ENCODE data around the gene VRTN. TPM values are rescaled to one million over a fixed set of nuclear protein-coding genes. Genes with fewer than 3 reads are reported as not detected.

Gene VRTN
- total and polyA plus RNA-seq, 2 of the 8 experiments (the other 6 are each of a cell fraction or from before 2014, with no cell fraction given) = 133 to 148 TPM

DNA sequence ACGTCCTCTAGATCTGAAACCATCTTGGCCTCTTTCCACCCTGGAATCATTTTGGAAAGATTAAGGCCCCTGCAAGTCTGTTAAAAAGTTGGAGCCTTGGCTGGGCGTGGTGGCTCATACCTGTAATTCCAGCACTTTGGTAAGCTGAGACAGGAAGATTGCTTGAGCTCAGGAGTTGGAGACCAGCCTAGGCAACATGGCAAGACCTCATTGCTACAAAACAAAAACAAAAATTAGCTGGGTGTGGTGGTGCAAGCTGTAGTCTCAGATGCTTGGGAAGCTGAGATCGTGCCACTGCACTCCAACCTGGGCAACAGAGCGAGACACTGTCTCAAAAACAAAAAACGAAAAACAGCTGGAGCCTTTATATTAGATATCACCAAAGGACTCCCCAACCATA is 34.7 kb upstream of the VRTN start:
- Histone ChIP-seq H3K4me3 (ENCODE audit: extremely low read depth in 1 of 4, insufficient read depth in 2 of 4, low read depth in 3 of 4, low read length in 4 of 4) (no peak overlapping the region), H3K9ac (replicated peaks in 1 of 4; ENCODE audit: extremely low read depth in 1 of 4, low read depth in 3 of 4, low read length in 3 of 4) (no peak overlapping the region), H3K9me3 (ENCODE audit: insufficient read depth in 2 of 2, low read depth in 1 of 2, low read length in 1 of 2) (no peaks in the 10 kb centered on the region), H4K8ac (ENCODE audit: extremely low read depth, insufficient read depth, low read length) (no peak overlapping the region), H3K14ac (ENCODE audit: insufficient read length) (no peak overlapping the region), H3K18ac (ENCODE audit: extremely low read depth, low read length) (no peak overlapping the region), H3K4me1 (replicated peaks in 1 of 4; ENCODE audit: control insufficient read depth in 3 of 4, insufficient read depth in 4 of 4, low read length in 3 of 4) (no peaks in the 10 kb centered on the region), H3K79me2 (ENCODE audit: control insufficient read depth in 1 of 2, insufficient read depth in 2 of 2, low read length in 2 of 2) (no peaks in the 10 kb centered on the region), H2BK12ac (ENCODE audit: low read depth, low read length) (0 out of 2 replicates have a peak overlapping the region, but pooled peaks have one; percentile 27), H3K56ac (replicated peaks; ENCODE audit: insufficient read length, low read depth, low read length) (no peak overlapping the region), H4K20me1 (replicated peaks in 1 of 2; ENCODE audit: control insufficient read depth in 1 of 2, insufficient read depth in 2 of 2, low read length in 2 of 2) (no peaks in the 10 kb centered on the region), H3K23ac (ENCODE audit: insufficient read length) (no peak overlapping the region), H2BK120ac (replicated peaks; ENCODE audit: low read depth, low read length) (no peak overlapping the region), H2BK5ac (ENCODE audit: low read depth, low read length) (no peak overlapping the region), H2BK20ac (ENCODE audit: low read length) (no peak overlapping the region), H2BK15ac (ENCODE audit: low read length) (no peak overlapping the region), H3K79me1 (ENCODE audit: low read depth, low read length) (no peaks in the 10 kb centered on the region), H4K5ac (ENCODE audit: insufficient read length, low read depth, low read length) (no peak overlapping the region), H3K4me2 (ENCODE audit: insufficient read depth in 1 of 2, low read depth in 2 of 2, low read length in 2 of 2) (no peak overlapping the region), H2AFZ (ENCODE audit: low read length) (no peak overlapping the region), H3K27ac (ENCODE audit: low read depth, low read length) (no peak overlapping the region), H3K27me3 (replicated peaks in 1 of 4; ENCODE audit: control insufficient read depth in 3 of 4, extremely low read depth in 1 of 4, insufficient read depth in 3 of 4, low read length in 3 of 4) (no peaks in the 10 kb centered on the region), H4K91ac (replicated peaks; ENCODE audit: insufficient read length, low read length) (no peak overlapping the region), H3K4ac (replicated peaks; ENCODE audit: insufficient read length, low read depth, low read length) (no peak overlapping the region), H3K23me2 (ENCODE audit: low read depth, low read length) (no peaks in the 10 kb centered on the region), H3K36me3 (ENCODE audit: control insufficient read depth in 2 of 4, insufficient read depth in 4 of 4, low read length in 3 of 4) (no peaks in the 10 kb centered on the region), H2AK5ac (ENCODE audit: low read depth, low read length) (no peak overlapping the region)
- CTCF ChIA-PET (ENCODE audit: partially characterized antibody) = interaction anchor here (0.6 to 14.0 kb wide), 9 partner anchors 9 to 296 kb away, joined by 3 to 144 read pairs (median 3); partner anchors contain the start of gene ABCD4
- DNase-seq (ENCODE audit: low read depth in 1 of 2, low spot score in 2 of 2) = no peak
- TF ChIP-seq TAF7 (optimal IDR thresholded peaks at IDR 0.05; ENCODE audit: borderline replicate concordance, low read depth, low read length) (no peak), SP2 (IDR thresholded peaks at IDR 0.05; ENCODE audit: low read length) (no peak), SUZ12 (IDR thresholded peaks at IDR 0.05; ENCODE audit: low read length) (no peak), POLR2AphosphoS5 (IDR thresholded peaks at IDR 0.05; ENCODE audit: low read depth, low read length) (no peak), RXRA (IDR thresholded peaks at IDR 0.05; ENCODE audit: insufficient read depth, low read depth, low read length) (no peak)
- POLR2A ChIA-PET (ENCODE audit: partially characterized antibody) = interaction anchor here (0.6 to 4.1 kb wide), 6 partner anchors 11 to 78 kb away, joined by 3 to 29 read pairs (median 4); partner anchors contain the start of gene ABCD4
- 86% methylated on average over 5 of the region's 5 CpGs; no CpG with 5 or more reads in 1 of the 2 experiments for WGBS, 2 experiments (ENCODE audit: extremely low coverage in 1 of 2, insufficient coverage in 1 of 2, insufficient read length in 1 of 2, insufficient replicate concordance in 2 of 2, low coverage in 1 of 2, low lambda C conversion rate in 2 of 2, missing lambda C conversion rate in 1 of 2)
- FAIRE-seq = no peak
